ENCODE measurements around the gene GTF2H2C_2.
"Not testable (repeated sequence)": the region's sequence is repeated elsewhere in the genome, so short reads cannot be mapped to it uniquely, and the experiment has no call there.

GRCh38 chr5:70469926-70470509, 54.9 kb downstream of the GTF2H2C_2 start:
- not testable (repeated sequence) for TF ChIP-seq JUNB (IDR thresholded peaks at IDR 0.05); CTCF (IDR thresholded peaks at IDR 0.05 in 2 of 3, conservative IDR thresholded peaks at IDR 0.05 in 1 of 3; ENCODE audit: control insufficient read depth in 2 of 3, extremely low read depth in 1 of 3, insufficient read depth in 1 of 3, low read depth in 3 of 3, low read length in 3 of 3)

Data from GM12878 (cell line).